RWPE2 (cell line): Measurements from ENCODE around the gene TSHZ2.

Experiments used
- ATAC-seq: fragments of 200-7000 bp; cut with Tn5 transposase; 3 replicates; pipeline ENCODE4 v1.9.1; 2021; ENCODE audit warnings: low read depth
- DNase-seq: peaks from one replicate; pipeline ENCODE4 v3.0.0-alpha.2; 2020; ENCODE audit warnings: low spot score
- H3K27ac ChIP-seq: fragments of 450-650 bp; 2 replicates; pipeline ENCODE4 v1.5.1; 2017; ENCODE audit warnings: mild to moderate bottlenecking; ENCODE audit not compliant: poor library complexity, severe bottlenecking
- H3K27me3 ChIP-seq: fragments of 250-450 bp; sonication (Bioruptor Pico); 2 replicates; pipeline ENCODE4 v1.5.1; 2021; ENCODE audit warnings: mild to moderate bottlenecking, moderate library complexity; ENCODE audit not compliant: insufficient read depth, poor library complexity, severe bottlenecking
- H3K36me3 ChIP-seq: fragments of 250-450 bp; sonication (Bioruptor Pico); 2 replicates; pipeline ENCODE4 v1.5.1; 2020; ENCODE audit warnings: low read depth, mild to moderate bottlenecking, moderate library complexity
- H3K4me1 ChIP-seq: fragments of 250-450 bp; sonication (Bioruptor Pico); 2 replicates; pipeline ENCODE4 v1.5.1; 2021; ENCODE audit warnings: mild to moderate bottlenecking, moderate library complexity; ENCODE audit not compliant: insufficient read depth, poor library complexity, severe bottlenecking
- H3K4me3 ChIP-seq: fragments of 250-450 bp; sonication (Bioruptor Pico); 2 replicates; pipeline ENCODE4 v1.5.1; 2021; ENCODE audit warnings: mild to moderate bottlenecking, moderate library complexity; ENCODE audit not compliant: severe bottlenecking
- H3K9me3 ChIP-seq: fragments of 250-450 bp; sonication (Bioruptor Pico); 2 replicates; pipeline ENCODE4 v1.5.1; 2021; ENCODE audit warnings: mild to moderate bottlenecking, moderate library complexity; ENCODE audit not compliant: severe bottlenecking
- CTCF ChIP-seq: fragments of 450-650 bp; IDR thresholded peaks from one replicate; pipeline ENCODE4 v1.5.1; 2017; ENCODE audit warnings: mild to moderate bottlenecking, moderate library complexity; ENCODE audit not compliant: poor library complexity, severe bottlenecking

The TSHZ2 gene

DNA sequence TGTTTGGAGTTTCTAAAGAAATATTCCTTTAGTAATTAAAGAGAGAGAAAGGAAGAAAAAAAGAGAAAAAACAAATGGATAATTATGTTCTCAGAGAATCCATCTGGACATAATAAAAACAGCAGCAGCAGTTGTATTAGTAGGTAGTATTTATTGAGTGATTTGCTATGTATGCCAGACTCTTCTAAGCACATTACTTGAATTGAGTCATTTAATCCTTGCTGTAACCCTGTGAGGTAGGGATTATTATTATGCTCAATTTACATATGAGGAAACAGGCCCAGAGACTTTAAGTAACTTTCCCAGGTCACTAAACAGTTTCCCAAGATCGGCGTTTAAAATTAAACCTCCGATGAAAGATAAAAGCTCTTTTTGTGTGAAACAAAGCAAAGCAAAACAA, 238.8 kb downstream of the TSHZ2 start:
- no peak for TF ChIP-seq CTCF
- no peak overlapping the region for H3K27ac ChIP-seq
- no peaks in the 10 kb centered on the region for H3K27me3 ChIP-seq
- H3K4me3 ChIP-seq, result no peak overlapping the region
- no peak for DNase-seq
- H3K9me3 ChIP-seq, result no peaks in the 10 kb centered on the region
- H3K36me3 ChIP-seq, result no peaks in the 10 kb centered on the region
- ATAC-seq, result no peak
- no peaks in the 10 kb centered on the region for H3K4me1 ChIP-seq

GRCh38 chr20:53212018-53212417, 239.9 kb downstream of the TSHZ2 start:
- no peaks in the 10 kb centered on the region for H3K36me3 ChIP-seq
- TF ChIP-seq CTCF, result no peak
- peaks cover 10% of the 10 kb centered on the region for H3K27me3 ChIP-seq
- ATAC-seq (no peak), DNase-seq (no peak)
- no peaks in the 10 kb centered on the region for H3K9me3 ChIP-seq
- no peak overlapping the region for H3K4me3 ChIP-seq
- no peaks in the 10 kb centered on the region for H3K4me1 ChIP-seq
- H3K27ac ChIP-seq, result no peak overlapping the region

DNA sequence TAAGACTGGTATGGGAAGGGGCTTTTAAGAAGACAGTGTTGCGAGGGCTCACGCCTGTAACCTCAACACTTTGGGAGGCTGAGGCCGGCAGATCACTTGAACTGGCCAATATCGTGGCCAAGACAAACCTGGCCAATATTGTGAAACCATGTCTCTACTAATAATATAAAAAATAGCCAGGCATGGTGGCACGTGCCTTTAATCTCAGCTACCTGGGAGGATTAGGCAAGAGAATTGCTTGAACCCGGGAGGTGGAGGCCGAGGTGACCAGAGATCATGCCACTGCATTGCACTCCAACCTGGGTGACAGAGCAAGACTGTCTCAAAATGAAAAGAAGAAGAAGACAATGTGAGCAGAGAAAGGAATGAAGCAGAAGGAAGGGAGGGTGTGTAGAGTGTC, 242.2 kb downstream of the TSHZ2 start:
- Histone ChIP-seq H3K27ac (no peak overlapping the region), H3K36me3 (no peaks in the 10 kb centered on the region), H3K9me3 (no peaks in the 10 kb centered on the region), H3K4me1 (no peaks in the 10 kb centered on the region), H3K4me3 (no peak overlapping the region), H3K27me3 (peaks cover 19% of the 10 kb centered on the region)
- no peak for ATAC-seq
- no peak for DNase-seq
- no peak for TF ChIP-seq CTCF

DNA sequence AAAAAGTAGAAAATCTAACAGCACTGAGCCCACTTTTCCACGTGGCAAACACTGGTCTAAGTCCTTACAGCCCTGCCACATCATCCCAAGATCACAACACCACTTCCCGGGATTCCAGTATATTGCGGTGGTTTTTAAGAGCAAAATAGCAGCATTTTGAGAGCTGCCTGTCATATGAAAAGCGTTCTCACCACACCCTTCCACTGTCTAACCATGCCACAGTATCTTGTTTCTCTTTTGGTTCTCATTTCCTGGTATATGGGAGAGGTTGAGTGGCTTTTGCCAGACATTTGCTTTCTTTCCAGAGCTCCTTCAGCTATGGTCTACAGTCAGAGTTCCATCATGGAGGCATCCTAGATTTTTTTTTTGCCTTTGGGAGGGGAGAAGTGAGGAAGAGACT, 243.0 kb downstream of the TSHZ2 start:
- no peaks in the 10 kb centered on the region for H3K36me3 ChIP-seq
- H3K27me3 ChIP-seq, result peaks cover 19% of the 10 kb centered on the region
- H3K27ac ChIP-seq, result no peak overlapping the region
- H3K9me3 ChIP-seq, result no peaks in the 10 kb centered on the region
- TF ChIP-seq CTCF, result no peak
- DNase-seq (no peak), ATAC-seq (no peak)
- H3K4me3 ChIP-seq, result no peak overlapping the region
- no peaks in the 10 kb centered on the region for H3K4me1 ChIP-seq

DNA sequence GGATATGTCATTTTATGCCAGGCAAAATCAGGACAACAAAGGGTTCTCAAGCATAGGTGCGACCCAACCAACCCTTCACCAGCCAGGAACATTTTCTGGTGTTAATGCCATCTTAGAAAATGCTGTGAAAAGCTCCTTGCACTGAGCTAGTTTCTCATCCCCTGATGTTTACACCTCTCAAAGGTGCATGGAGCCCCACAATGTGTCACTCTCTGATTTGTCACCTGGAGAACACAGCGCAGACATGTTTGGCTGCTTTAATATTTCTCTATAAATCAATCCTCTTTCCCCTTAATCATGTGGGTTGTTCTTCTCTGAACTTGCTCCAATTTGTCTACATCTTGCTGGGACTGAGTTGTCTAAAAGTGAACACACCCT, 244.3 kb downstream of the TSHZ2 start:
- TF ChIP-seq CTCF, result no peak
- ATAC-seq, result no peak; the same call in 2 of the 3 replicates
- no peak overlapping the region for H3K4me3 ChIP-seq
- H3K4me1 ChIP-seq, result no peaks in the 10 kb centered on the region
- H3K27me3 ChIP-seq, result peaks cover 19% of the 10 kb centered on the region
- DNase-seq, result no peak
- H3K27ac ChIP-seq, result no peak overlapping the region
- no peaks in the 10 kb centered on the region for H3K36me3 ChIP-seq
- no peaks in the 10 kb centered on the region for H3K9me3 ChIP-seq
